Aorta (tissue), 5 donors: ENCODE results near the gene LRRC8D. TPM values are rescaled to one million over a fixed set of nuclear protein-coding genes. Genes with fewer than 3 reads are reported as not detected.

Experiments
- ATAC-seq: fragments of 200-7000 bp; cut with Tn5 transposase; one replicate; pipeline ENCODE4 v1.9.1; 2022; ENCODE audit warnings: moderate library complexity; ENCODE audit not compliant: low FRiP score
- DNase-seq, 2 donors: peaks; one replicate each; pipeline ENCODE4 v3.0.0-alpha.2; 2020
- H3K27ac ChIP-seq, 2 donors: one replicate each; pipeline ENCODE4 v1.5.1; 2013; ENCODE audit warnings: low read length in 2 of 2, mild to moderate bottlenecking in 2 of 2, moderate library complexity in 2 of 2, control low read depth in 1 of 2, inconsistent platforms in 1 of 2, low read depth in 1 of 2
- H3K27me3 ChIP-seq, 2 donors: one replicate each; pipeline ENCODE4 v1.6.1; 2013; ENCODE audit warnings: control low read depth in 1 of 2, low read length in 1 of 2, mild to moderate bottlenecking in 1 of 2, moderate library complexity in 1 of 2; ENCODE audit not compliant: insufficient read depth in 2 of 2, control insufficient read depth in 1 of 2
- H3K36me3 ChIP-seq, 2 donors: one replicate each; pipeline ENCODE4 v1.6.1; 2013; ENCODE audit warnings: control low read depth in 1 of 2, low read length in 1 of 2, mild to moderate bottlenecking in 1 of 2; ENCODE audit not compliant: insufficient read depth in 2 of 2, control insufficient read depth in 1 of 2
- H3K4me1 ChIP-seq, 2 donors: one replicate each; pipeline ENCODE4 v1.6.1; 2013; ENCODE audit warnings: low read length in 2 of 2, control low read depth in 1 of 2, mild to moderate bottlenecking in 1 of 2, moderate library complexity in 1 of 2; ENCODE audit not compliant: insufficient read depth in 2 of 2, control insufficient read depth in 1 of 2
- H3K4me3 ChIP-seq, 2 donors: one replicate each; pipeline ENCODE4 v1.5.1; 2013; ENCODE audit warnings: low read length in 2 of 2, control low read depth in 1 of 2, mild to moderate bottlenecking in 1 of 2
- H3K9me3 ChIP-seq: one replicate; pipeline ENCODE4 v1.6.1; 2013; ENCODE audit warnings: mild to moderate bottlenecking, low read length; ENCODE audit not compliant: control insufficient read depth
- WGBS, 2 donors: extraction: QIAGEN DNeasy Blood & Tissue Kit; methylation state at CpG; one replicate each; pipeline ENCODE4 v1.1.7; 2013; 5-methylcytosine and 5-hydroxymethylcytosine counted together
- intact Hi-C, 2 donors: fragments of 100-400 bp; cut with DNase I; formaldehyde crosslinking; loops; one replicate each; pipeline versions ENCODE4 v1.14.2 to v1.15.0; 2022
- polyA plus RNA-seq, 2 donors: library from polyadenylated mRNA; stranded (reverse); fragments of 200-250 nt; gene quantifications; one replicate each; pipeline ENCODE4 v1.2.3, GENCODE V29; 2013
- total RNA-seq, 2 donors: library from RNA; stranded (reverse); fragmentation: NEBNext Ultra II Directional; extraction: Animal tissue kit (Norgen Biotek cat#: 25700); gene quantifications; one replicate each; pipeline ENCODE4 v1.2.1, GENCODE V29; 2021
- donor health status: healthy with polysubstance abuse.
- donor health status: Bipolar disorder and iron deficiency.
- donor health status: DM: no; HTN: no; CAD: no.
- donor health status: DM: no; HTN: no; CAD: no.
- donor health status: DM: yes; HTN: yes; CAD: no.

The LRRC8D gene
- total and polyA plus RNA-seq, 4 donors: 0.38 to 10.3 (median 4.0) TPM

DNA sequence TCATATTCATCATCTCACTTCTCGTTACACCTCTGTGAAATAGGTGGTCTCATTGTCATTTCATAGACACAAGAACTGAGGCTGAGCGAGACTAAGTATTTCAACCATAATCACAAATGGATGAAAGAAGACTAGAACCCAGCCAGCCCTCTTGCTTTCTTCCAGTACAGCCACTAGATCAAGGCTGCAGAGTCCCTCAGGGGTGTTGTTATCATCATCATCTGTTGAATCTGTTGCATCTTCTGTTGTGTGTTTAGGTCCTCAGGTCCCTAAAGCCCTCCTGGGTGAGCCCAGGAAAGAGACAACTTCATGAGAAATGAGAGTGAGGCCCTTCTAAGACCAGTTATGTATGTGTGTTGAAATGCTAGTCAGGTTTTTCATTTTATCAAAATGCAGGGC lies 87.4 kb downstream of the LRRC8D start:
- intact Hi-C loops: no loop called here
- no peak for ATAC-seq
- no peak overlapping the region for H3K27ac ChIP-seq
- H3K36me3 ChIP-seq: no peaks in the 10 kb centered on the region
- H3K4me3 ChIP-seq: no peak overlapping the region
- H3K4me1 ChIP-seq: peaks cover 0 to 4% of the 10 kb centered on the region in 2 donors
- H3K9me3 ChIP-seq: no peaks in the 10 kb centered on the region
- WGBS, 2 donors: 98 to 100% methylated on average over 2 of the region's 2 CpGs
- H3K27me3 ChIP-seq: no peaks in the 10 kb centered on the region
- no peak for DNase-seq

DNA sequence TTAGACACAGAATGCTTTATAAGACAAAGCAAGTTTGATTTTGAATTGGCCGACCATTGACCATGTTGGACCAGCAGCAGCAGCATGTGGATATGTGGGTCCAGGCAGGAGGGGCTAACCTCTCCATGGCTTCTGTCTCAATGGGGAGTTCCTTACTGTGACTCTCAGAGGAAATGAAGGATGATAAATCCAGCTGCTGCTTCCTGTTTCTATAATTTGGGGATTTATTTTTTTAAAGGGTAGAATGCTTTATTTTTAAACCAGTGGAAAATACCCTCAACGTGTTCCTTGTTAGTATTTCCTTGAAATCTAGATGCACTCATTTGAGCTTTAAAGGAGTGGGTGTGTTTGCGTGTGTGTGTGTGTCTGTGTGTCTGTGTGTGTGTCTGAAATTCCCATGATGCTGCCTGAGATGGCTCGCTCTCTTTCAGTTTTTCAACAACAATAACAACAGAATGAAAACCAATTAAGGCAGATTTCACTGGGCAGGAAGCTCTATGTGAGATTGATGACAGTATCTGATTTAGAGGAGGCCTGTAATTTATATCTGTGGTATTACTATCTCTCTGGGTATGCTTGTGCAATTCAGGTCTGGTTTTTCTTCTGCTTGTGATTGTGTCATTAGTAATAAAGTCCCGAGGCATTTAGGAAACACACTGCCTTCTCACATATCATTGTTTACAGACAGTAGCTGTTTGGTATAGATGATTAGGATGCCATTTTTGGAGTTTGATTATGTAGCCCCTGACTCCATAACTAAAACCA lies 88.0 kb downstream of the LRRC8D start:
- no peaks in the 10 kb centered on the region for H3K36me3 ChIP-seq
- H3K4me3 ChIP-seq: no peak overlapping the region
- intact Hi-C loops: no loop called here
- H3K4me1 ChIP-seq: peaks cover 0 to 4% of the 10 kb centered on the region in 2 donors
- no peak for ATAC-seq
- H3K9me3 ChIP-seq: no peaks in the 10 kb centered on the region
- no peak for DNase-seq
- H3K27ac ChIP-seq: no peak overlapping the region
- H3K27me3 ChIP-seq: no peaks in the 10 kb centered on the region
- WGBS, 2 donors: 70 to 73% methylated on average over 5 of the region's 5 CpGs

DNA sequence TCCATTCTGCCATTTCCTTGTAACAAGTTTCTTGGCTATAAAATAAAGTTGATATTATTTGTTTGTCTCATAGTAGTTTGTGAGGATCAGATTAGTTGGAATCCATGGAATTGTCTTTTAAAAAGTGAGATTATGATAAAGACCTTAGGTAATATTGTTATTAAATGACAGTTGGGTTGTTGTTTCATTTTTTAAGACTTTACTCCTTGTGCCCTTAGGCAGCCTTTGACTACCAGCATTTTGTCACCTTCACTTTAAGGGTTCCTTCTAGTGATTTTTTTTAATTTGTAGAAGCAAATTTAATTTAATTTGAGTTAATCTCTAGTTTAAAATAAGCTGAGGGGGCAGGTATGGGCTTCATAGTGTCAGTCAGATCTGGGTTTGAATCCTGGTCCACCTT lies 89.4 kb downstream of the LRRC8D start:
- Histone ChIP-seq H3K36me3 (no peaks in the 10 kb centered on the region), H3K9me3 (no peaks in the 10 kb centered on the region), H3K27me3 (no peaks in the 10 kb centered on the region), H3K27ac (no peak overlapping the region), H3K4me3 (no peak overlapping the region), H3K4me1 (peaks cover 0 to 4% of the 10 kb centered on the region in 2 donors)
- no peak for ATAC-seq
- DNase-seq: no peak
- intact Hi-C loops: no loop called here

DNA sequence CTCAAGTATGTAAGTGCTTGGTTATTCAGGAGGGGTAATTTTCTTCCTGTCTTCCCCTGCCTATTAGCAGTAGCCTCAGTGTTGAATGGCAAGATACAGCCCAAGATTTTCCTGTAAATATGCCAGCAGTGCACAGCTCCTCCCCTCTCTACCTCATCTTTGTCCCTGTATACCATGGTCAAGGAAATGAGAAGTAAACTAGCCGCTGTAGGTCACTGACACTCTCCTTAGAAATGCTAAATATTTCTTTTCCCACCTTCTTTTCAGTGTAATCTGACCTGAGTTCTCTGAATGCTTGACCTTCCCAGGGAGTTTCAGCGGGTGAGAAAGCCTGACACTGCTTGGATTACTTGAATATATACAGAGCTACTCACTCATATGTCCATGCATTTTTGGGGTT lies 89.9 kb downstream of the LRRC8D start:
- H3K4me1 ChIP-seq: peaks cover 0 to 4% of the 10 kb centered on the region in 2 donors
- ATAC-seq: no peak
- H3K4me3 ChIP-seq: no peak overlapping the region
- H3K27ac ChIP-seq: no peak overlapping the region
- no peaks in the 10 kb centered on the region for H3K9me3 ChIP-seq
- intact Hi-C loops: no loop called here
- DNase-seq: no peak
- WGBS, 2 donors: 71 to 77% methylated on average over 2 of the region's 2 CpGs
- H3K27me3 ChIP-seq: no peaks in the 10 kb centered on the region
- no peaks in the 10 kb centered on the region for H3K36me3 ChIP-seq

DNA sequence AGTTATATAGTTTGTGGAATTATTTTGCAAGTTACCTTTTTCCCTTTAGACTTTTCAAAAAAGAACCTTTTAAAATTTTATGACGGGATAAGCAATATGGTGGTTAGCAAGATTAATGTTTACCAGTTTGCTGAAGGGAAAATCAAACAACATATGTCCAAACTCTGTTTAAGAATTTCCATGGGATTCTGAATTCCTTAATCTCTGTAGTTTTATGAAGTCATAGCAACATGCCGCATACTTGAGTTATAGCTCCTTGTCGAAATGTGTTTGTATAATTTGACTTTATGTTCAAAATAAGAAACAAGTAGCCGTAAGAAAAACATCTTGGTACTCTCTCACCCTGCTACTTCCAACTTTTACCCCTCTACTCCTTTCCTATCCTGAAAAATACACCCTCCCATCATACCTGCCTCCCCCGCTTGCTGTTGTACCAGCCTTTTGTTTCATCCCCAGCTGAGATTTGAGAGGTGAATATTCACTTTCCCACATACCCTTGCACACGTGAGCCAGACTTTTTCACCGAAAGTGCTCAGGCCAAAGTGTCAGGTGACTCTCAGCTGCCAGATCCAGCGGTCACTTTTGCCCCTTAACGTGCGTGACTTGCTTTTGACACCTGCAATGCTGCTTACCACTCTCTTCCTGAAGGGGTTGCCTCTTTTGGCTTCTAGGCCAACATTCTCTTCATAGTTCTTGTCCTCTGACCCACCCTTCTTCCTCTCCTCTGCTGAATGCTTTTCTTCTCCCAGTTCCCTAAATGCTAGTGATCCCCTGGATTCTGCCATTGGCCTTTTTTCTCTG lies 90.6 kb downstream of the LRRC8D start:
- H3K27me3 ChIP-seq: no peaks in the 10 kb centered on the region
- H3K4me1 ChIP-seq: peaks cover 0 to 4% of the 10 kb centered on the region in 2 donors
- WGBS, 2 donors: 63 to 78% methylated on average over 10 of the region's 10 CpGs
- ATAC-seq: no peak
- no peak overlapping the region for H3K4me3 ChIP-seq
- intact Hi-C loops: no loop called here
- no peak overlapping the region for H3K27ac ChIP-seq
- H3K9me3 ChIP-seq: no peaks in the 10 kb centered on the region
- no peaks in the 10 kb centered on the region for H3K36me3 ChIP-seq
- no peak for DNase-seq

DNA sequence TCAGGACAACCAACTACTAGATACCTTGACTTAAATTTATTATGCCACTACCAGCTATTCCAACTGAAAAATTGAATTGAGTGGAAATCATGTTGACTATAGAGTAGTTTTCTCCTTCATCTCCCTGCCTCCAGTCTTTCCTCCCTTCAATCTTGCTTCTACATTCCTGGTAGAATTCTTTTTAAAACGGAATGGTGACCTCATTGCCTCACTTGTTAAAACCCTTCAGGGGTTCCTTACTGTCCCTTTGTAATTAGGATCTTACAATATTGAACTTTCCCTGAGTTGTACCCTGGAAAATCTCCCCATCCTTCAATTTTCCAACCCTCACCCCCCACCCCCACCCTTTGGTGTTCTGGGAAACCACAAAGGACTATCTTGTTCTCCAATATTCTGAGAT lies 91.2 kb downstream of the LRRC8D start:
- Histone ChIP-seq H3K4me1 (no peaks in the 10 kb centered on the region), H3K4me3 (no peak overlapping the region), H3K27me3 (no peaks in the 10 kb centered on the region), H3K36me3 (no peaks in the 10 kb centered on the region), H3K9me3 (no peaks in the 10 kb centered on the region), H3K27ac (no peak overlapping the region)
- DNase-seq (no peak), ATAC-seq (no peak)
- WGBS, 2 donors: 36 to 55% methylated on average over 1 of the region's 1 CpG
- intact Hi-C loops: no loop called here

DNA sequence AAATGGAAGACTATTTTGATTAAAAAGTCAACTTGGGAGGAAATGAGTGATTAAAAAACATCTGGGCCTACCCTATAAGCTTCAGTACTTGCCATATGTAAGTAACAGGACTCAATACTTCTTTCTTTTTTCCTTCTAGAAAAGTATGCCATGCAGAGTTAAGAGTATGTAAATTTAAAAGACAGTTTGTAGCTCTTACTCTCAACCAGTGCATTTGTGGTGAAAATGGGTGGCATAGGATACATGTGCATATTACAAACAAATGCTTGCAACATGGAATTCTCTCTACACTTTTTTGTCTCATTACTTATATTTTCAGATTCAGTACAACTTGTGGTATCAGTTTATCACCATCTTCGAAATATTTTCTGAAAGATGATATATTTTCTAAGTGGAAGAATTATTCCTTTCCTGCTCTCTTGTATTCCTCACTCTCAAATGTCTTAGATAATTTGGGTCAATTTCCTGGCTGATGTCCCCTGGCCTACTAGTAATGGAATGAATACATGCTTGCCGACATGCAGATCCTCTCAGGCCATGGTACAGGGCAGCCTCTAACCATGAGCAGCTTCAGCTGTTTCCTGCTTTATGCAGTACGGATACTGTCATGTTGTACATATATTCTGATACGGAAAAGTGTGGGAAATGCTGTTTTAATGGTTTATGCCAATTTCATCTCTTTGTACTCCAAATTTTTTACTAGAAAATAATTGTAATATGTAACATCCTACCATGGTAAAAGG lies 92.7 kb downstream of the LRRC8D start:
- no peak for DNase-seq
- Histone ChIP-seq H3K27ac (no peak overlapping the region), H3K9me3 (no peaks in the 10 kb centered on the region), H3K4me1 (no peaks in the 10 kb centered on the region), H3K36me3 (no peaks in the 10 kb centered on the region), H3K27me3 (no peaks in the 10 kb centered on the region), H3K4me3 (no peak overlapping the region)
- intact Hi-C loops: no loop called here
- WGBS, 2 donors: 87 to 93% methylated on average over 4 of the region's 4 CpGs
- ATAC-seq: no peak

DNA sequence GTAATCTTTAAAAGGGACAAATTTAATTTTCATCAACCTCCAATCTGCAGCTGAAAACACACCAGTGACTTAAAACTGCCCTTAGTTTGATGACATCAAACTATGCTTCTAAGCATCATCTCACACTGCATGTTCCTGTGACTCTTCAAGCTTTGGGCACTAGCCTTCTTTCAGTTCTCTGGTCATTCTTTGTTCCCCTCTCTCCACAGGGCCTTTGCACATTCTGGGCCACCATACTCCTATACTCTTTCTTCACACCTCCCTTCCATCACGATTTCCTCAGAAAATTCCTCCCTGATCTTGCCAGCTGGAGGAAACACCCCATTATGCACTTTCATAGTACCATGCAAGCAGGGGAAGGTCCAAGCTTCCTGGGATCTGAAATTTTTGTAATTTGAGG lies 96.5 kb downstream of the LRRC8D start:
- ATAC-seq: no peak
- 70 to 80% methylated on average over 1 of the region's 1 CpG for WGBS, 2 donors

More for the DNA sequence above, 96.5 kb downstream of the LRRC8D start:
- H3K27me3 ChIP-seq: no peaks in the 10 kb centered on the region
- no peaks in the 10 kb centered on the region for H3K4me1 ChIP-seq
- H3K4me3 ChIP-seq: no peak overlapping the region
- no peak for DNase-seq
- H3K36me3 ChIP-seq: no peaks in the 10 kb centered on the region
- intact Hi-C loops: no loop called here
- no peak overlapping the region for H3K27ac ChIP-seq
- no peaks in the 10 kb centered on the region for H3K9me3 ChIP-seq
